Measurements from ENCODE around the gene SPTA1.

The SPTA1 gene

DNA sequence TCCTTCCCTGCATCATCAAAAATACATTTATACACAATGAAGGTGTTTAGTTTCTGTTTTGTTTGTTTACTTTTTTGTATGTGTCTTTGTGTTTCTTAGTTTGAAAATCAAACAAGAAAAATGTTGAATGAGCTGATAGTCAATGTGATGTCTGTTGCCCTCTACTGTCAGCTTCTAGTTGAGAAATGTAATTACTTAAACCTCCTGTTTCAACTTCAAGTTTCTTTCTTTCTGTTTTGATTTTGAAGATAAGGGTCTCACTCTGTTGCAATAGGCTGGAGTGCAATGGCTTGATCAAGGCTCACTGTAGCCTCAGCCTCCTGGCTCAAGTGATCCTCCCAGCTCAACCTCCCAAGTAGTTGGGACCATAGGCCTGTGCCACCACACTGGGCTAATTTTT is 37.5 kb downstream of the SPTA1 start:
- TF ChIP-seq Cebpa-rat (IDR thresholded peaks at IDR 0.05): no peak
- Histone ChIP-seq H3K4me2 (no peak overlapping the region), H3K36me3 (no peaks in the 10 kb centered on the region), H3K4me3 (no peak overlapping the region), H4K20me1 (no peaks in the 10 kb centered on the region), H3K27ac (no peak overlapping the region), H3K27me3 (no peaks in the 10 kb centered on the region), H3K9me3 (no peaks in the 10 kb centered on the region), H3K4me1 (peaks cover 22% of the 10 kb centered on the region), H3K9ac (no peak overlapping the region)

DNA sequence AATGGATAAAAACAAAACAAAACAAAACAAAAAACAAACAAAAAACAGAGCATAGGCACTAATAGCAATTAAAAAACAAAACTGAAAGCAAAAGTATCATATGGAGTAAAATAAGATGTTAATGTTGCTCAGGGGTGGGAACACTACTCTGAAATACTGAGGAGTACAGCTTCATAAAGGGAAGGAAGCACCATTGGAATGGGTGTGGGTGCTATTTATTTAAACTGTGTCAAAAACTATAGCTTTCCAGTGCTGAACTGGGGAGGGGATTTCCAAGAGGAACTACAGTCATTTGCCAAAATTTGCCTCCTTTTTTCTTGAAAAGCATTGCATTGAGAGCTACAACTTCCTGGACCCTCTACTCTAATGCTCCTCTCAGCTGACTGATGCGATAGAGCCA is 40.0 kb downstream of the SPTA1 start:
- Histone ChIP-seq H3K4me1 (no peaks in the 10 kb centered on the region), H3K27ac (no peak overlapping the region), H3K4me2 (peak overlapping the region; percentile 18; the same call in 1 of the 2 replicates), H3K27me3 (no peaks in the 10 kb centered on the region), H3K4me3 (no peak overlapping the region), H3K9ac (no peak overlapping the region), H3K9me3 (no peaks in the 10 kb centered on the region), H3K36me3 (no peaks in the 10 kb centered on the region), H4K20me1 (no peaks in the 10 kb centered on the region)
- no peak for TF ChIP-seq Cebpa-rat (IDR thresholded peaks at IDR 0.05)

DNA sequence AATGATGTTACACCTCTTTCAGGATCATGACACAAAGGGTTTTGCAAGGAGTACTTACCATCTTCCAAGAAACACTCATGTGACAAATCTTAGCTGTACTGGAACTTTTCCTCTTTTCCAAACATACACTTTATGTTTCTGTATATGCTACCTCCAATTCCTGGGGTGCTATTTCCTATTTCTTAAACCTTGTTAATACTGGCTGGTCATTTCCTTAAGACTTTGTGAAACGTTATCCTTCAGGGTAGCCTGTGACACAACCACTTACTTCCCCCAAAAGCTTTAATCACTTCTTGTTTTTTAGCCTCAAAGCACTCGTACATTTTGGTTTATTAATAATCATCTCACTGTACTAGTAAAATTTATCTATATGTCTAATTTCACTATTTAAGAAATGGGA is 42.1 kb downstream of the SPTA1 start:
- Histone ChIP-seq H3K9ac (no peak overlapping the region), H3K9me3 (no peaks in the 10 kb centered on the region), H3K4me1 (no peaks in the 10 kb centered on the region), H3K27me3 (no peaks in the 10 kb centered on the region), H3K4me3 (no peak overlapping the region), H4K20me1 (no peaks in the 10 kb centered on the region), H3K36me3 (no peaks in the 10 kb centered on the region), H3K4me2 (no peak overlapping the region), H3K27ac (no peak overlapping the region)
- no peak for TF ChIP-seq Cebpa-rat (IDR thresholded peaks at IDR 0.05)

DNA sequence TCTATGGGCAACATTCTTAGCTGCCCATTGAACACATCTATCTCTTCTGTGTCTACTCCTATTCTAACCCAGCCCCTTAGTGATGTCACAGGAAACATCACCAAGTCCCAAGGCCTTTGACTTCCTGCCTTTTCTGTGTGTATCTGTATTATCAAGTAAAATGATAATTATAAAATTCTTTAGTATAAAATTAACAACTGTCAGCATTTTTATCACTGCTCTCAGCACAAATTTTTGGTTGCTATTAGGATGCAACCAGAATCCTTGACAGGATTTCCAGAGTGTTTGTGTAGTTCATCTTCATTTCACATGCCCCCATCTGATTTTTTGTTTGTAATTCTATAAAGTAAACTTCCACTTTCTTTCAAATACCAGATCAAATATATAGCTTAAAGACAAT is 47.6 kb downstream of the SPTA1 start:
- no peak overlapping the region for H3K9ac ChIP-seq
- H3K9me3 ChIP-seq: no peaks in the 10 kb centered on the region; the same call in 1 of the 2 replicates
- no peaks in the 10 kb centered on the region for H3K4me1 ChIP-seq
- no peaks in the 10 kb centered on the region for H4K20me1 ChIP-seq
- H3K27me3 ChIP-seq: no peaks in the 10 kb centered on the region
- no peak overlapping the region for H3K27ac ChIP-seq
- TF ChIP-seq Cebpa-rat (IDR thresholded peaks at IDR 0.05): no peak
- no peak overlapping the region for H3K4me2 ChIP-seq
- H3K36me3 ChIP-seq: peaks cover 3% of the 10 kb centered on the region; the same call in 1 of the 2 replicates
- no peak overlapping the region for H3K4me3 ChIP-seq

DNA sequence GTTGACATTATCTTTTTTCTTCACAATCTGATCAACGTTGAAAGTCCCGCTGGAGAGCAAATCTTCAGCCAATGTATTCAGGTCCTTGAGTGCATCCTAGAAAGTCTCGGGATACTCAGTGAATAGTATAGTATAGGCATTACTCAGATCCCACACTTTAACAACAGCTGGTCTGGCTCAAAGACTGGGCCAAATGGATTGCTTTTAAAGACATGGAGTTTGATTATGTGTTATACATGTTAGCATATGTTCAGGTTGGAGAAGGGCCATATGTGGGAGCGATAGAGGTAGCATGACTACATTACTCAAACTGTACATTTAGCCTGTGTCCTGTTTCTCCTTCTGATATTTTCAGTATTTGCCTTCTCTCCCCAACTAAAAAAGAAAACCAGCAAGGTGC is 48.4 kb downstream of the SPTA1 start:
- Histone ChIP-seq H3K36me3 (peaks cover 3% of the 10 kb centered on the region; the same call in 1 of the 2 replicates), H3K27me3 (no peaks in the 10 kb centered on the region), H3K4me2 (no peak overlapping the region), H3K4me3 (no peak overlapping the region), H3K9me3 (no peaks in the 10 kb centered on the region; the same call in 1 of the 2 replicates), H4K20me1 (no peaks in the 10 kb centered on the region), H3K9ac (no peak overlapping the region), H3K27ac (no peak overlapping the region), H3K4me1 (no peaks in the 10 kb centered on the region)
- no peak for TF ChIP-seq Cebpa-rat (IDR thresholded peaks at IDR 0.05)

DNA sequence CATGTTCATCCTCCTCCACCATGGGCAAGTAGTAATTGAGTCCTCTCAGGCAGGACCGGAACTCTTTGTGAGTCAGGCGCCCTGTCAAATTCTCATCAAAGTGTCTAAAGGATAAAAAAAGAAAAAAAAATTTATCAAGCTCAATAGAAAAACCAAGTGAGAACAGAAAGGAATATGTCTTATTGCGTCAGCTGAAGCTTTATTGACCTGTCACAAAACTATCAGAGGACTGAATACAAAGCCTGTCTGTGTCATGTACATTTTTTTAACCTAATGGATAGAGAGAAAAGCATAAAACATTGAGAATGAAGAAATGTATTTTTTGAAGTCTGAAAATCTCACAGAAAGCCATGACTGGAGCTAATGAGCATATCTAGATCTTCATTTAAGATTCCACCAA is 72.8 kb downstream of the SPTA1 start:
- H3K27ac ChIP-seq: no peak overlapping the region
- no peaks in the 10 kb centered on the region for H3K27me3 ChIP-seq
- H3K9me3 ChIP-seq: no peaks in the 10 kb centered on the region
- no peaks in the 10 kb centered on the region for H3K4me1 ChIP-seq
- no peak overlapping the region for H3K9ac ChIP-seq
- no peaks in the 10 kb centered on the region for H4K20me1 ChIP-seq
- no peak overlapping the region for H3K4me2 ChIP-seq
- H3K4me3 ChIP-seq: no peak overlapping the region
- H3K36me3 ChIP-seq: no peaks in the 10 kb centered on the region
- TF ChIP-seq Cebpa-rat (IDR thresholded peaks at IDR 0.05): no peak

DNA sequence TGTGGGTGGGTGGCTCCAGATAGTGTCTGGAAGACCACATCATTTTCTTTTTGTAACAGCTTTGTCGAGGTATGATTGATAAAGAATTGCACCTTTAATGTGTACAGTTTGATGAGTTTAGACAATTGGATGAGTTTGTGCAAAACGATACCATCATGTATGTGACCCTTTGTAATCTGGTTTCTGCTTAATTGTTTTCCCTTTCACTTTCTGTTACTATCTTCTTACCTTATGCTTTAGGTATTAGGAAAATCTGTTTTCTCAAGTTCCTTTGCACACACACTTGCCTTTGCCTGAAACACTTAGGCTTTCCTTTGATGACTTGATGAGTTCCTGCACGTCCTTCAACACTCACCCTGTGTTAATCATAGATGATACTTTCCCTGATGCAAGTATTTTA is 74.6 kb downstream of the SPTA1 start:
- no peak for TF ChIP-seq Cebpa-rat (IDR thresholded peaks at IDR 0.05)
- Histone ChIP-seq H3K27me3 (no peaks in the 10 kb centered on the region), H3K9ac (no peak overlapping the region), H4K20me1 (no peaks in the 10 kb centered on the region), H3K9me3 (no peaks in the 10 kb centered on the region), H3K36me3 (no peaks in the 10 kb centered on the region), H3K4me3 (no peak overlapping the region), H3K4me2 (no peak overlapping the region), H3K27ac (no peak overlapping the region), H3K4me1 (no peaks in the 10 kb centered on the region)

DNA sequence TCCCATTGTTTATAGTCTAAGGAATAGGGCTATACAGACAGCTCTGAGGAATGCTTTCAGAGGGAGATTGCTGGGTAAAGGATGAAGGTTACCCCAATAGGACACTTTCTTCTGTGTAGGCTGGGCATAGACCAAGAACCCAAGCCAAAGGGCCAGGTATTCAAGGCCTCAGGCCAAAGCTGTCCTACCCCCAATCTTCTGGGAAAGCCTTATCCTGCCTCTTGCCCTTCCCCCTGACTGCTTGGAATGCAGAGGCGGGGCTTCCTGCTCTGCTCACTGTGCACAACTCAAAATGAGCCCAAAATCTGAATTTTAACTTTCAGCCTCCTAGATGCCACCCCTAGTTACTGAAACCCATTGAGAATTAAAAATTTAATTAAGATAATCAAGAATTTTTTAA is 79.2 kb downstream of the SPTA1 start:
- Histone ChIP-seq H3K27me3 (no peaks in the 10 kb centered on the region), H3K36me3 (no peaks in the 10 kb centered on the region), H4K20me1 (no peaks in the 10 kb centered on the region), H3K27ac (no peak overlapping the region), H3K4me2 (no peak overlapping the region), H3K4me3 (no peak overlapping the region), H3K9ac (no peak overlapping the region), H3K9me3 (no peaks in the 10 kb centered on the region), H3K4me1 (no peaks in the 10 kb centered on the region)
- no peak for TF ChIP-seq Cebpa-rat (IDR thresholded peaks at IDR 0.05)

DNA sequence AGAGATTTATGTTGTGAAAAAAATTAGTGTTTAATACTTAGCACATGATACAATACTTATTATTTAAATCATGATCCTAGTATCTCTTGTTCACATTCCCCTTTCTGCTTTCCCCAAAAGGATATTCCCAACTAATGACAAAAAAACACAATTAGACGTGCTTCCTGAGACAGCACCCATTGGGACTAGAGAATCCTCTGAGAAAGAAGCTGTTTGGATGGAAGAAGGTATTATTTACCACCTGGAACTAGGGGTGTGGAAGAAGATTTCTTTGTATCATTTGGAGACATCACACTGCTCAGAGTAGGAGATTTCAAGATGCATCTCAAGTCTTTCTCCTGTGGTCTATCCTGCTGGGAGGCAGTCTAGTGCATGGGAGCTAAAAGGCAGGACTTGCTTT is 81.5 kb downstream of the SPTA1 start, which contains the start of gene OR10Z1:
Gene OR10Z1, plus strand, starts transcription at position 301 of the 400 bp plus-strand sequence. CDS start 1,171 bp downstream, outside the sequence.
- no peak for TF ChIP-seq Cebpa-rat (IDR thresholded peaks at IDR 0.05)
- no peaks in the 10 kb centered on the region for H3K27me3 ChIP-seq
- H3K36me3 ChIP-seq: no peaks in the 10 kb centered on the region
- no peak within 1 kb of the TSS for H3K4me2 ChIP-seq
- no peaks in the 10 kb centered on the region for H3K9me3 ChIP-seq
- no peaks in the 10 kb centered on the region for H4K20me1 ChIP-seq
- H3K4me3 ChIP-seq: no peak within 1 kb of the TSS
- no peaks in the 10 kb centered on the region for H3K4me1 ChIP-seq
- no peak within 1 kb of the TSS for H3K27ac ChIP-seq
- no peak within 1 kb of the TSS for H3K9ac ChIP-seq

DNA sequence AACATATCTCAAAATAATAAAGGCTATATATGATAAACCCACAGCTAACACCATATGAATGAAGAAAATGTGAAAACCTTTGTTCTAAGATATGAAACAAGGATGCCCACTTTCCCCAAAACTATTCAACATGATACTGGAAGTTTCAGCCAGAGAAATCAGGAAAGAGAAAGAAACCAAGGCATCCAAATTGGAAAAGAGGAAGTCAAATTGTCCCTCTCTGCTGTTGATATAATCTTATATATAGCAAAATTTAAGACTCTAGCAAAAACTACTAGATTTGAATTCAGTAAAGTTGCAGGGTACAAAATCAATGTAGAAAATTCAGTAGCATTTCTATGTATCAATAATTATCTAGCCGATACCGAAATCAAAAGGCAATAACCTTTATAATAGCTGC is 85.8 kb downstream of the SPTA1 start:
- no peaks in the 10 kb centered on the region for H3K36me3 ChIP-seq
- peaks cover 24% of the 10 kb centered on the region for H3K9me3 ChIP-seq
- no peaks in the 10 kb centered on the region for H4K20me1 ChIP-seq
- TF ChIP-seq Cebpa-rat (IDR thresholded peaks at IDR 0.05): no peak
- no peak overlapping the region for H3K27ac ChIP-seq
- no peaks in the 10 kb centered on the region for H3K27me3 ChIP-seq
- no peaks in the 10 kb centered on the region for H3K4me1 ChIP-seq
- no peak overlapping the region for H3K4me3 ChIP-seq
- no peak overlapping the region for H3K9ac ChIP-seq
- H3K4me2 ChIP-seq: no peak overlapping the region

DNA sequence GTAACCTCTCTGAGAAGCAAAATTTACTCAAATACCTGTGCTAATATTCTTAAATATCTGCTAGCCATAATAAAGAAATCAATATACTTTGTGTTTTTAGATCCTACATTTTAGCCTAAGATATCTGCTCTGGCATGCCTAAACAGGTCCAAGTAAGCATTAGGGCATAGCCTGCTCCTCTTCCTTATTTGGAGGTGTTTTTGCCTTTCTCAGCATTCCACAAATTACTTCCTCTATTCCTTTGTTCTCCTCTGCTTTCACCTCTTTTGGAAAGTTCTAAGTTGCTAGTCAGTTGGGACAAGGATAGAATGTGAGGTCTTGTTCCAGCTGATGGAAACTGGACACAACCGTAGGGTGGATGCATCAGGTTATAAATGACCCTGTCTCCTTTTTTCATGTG is 99.6 kb downstream of the SPTA1 start:
- no peak overlapping the region for H3K9ac ChIP-seq
- H3K4me3 ChIP-seq: no peak overlapping the region; the same call in 1 of the 2 replicates
- TF ChIP-seq Cebpa-rat (IDR thresholded peaks at IDR 0.05): no peak
- H4K20me1 ChIP-seq: no peaks in the 10 kb centered on the region
- H3K36me3 ChIP-seq: no peaks in the 10 kb centered on the region
- no peaks in the 10 kb centered on the region for H3K27me3 ChIP-seq
- peaks cover 15% of the 10 kb centered on the region for H3K9me3 ChIP-seq
- no peak overlapping the region for H3K4me2 ChIP-seq
- no peaks in the 10 kb centered on the region for H3K4me1 ChIP-seq
- H3K27ac ChIP-seq: no peak overlapping the region

Measured in BLaER1 (cell line).